HUDEP-2 (cell line): ENCODE results near the gene SLC26A2.

Experiments
- DNase-seq, 76 experiments: peaks; one replicate each; lab custom pipeline; 2025; ENCODE audit not compliant: unreplicated experiment in 76 of 76; lab: John Stamatoyannopoulos, UW

Gene SLC26A2

DNA sequence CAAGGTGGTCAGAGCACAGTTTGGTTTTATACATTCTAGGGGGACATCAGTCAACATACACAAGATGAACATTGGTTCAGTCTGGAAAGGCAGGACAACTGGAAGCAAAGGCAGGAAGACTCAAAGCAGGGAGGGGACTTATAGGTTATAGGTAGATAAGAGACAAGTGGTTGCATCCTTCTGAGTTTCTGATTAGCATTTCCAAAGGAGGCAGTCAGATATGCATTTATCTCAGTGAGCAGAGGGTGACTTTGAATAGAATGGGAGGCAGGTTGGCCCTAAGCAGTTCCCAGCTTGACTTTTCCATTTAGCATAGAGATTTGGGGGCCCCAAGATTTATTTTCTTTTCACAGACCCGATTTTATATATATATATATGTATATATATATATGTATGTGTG lies 67.5 kb downstream of the SLC26A2 start:
- peak in 12 of 76 experiments; percentile 9 to 49 (median 40) for DNase-seq

DNA sequence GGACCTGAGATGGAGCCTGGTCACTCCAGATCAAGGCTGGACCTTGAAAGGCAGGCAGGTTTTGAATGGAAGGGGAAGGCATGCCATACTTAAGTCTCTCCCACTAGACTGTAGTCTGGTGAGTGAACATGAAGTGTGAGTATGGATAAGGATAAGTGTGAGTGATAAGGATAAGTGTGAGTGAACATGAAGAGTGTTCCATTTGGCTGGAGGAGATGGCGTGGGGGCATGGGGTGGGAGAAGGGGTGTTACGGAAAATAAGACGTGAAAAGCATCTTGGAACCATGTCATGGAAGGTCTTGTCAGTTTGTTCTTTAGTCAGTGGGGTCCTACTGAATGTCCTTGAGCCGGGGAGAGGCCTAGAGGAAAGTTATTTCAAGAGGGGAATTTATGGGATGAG lies 72.8 kb downstream of the SLC26A2 start:
- no peak for DNase-seq

DNA sequence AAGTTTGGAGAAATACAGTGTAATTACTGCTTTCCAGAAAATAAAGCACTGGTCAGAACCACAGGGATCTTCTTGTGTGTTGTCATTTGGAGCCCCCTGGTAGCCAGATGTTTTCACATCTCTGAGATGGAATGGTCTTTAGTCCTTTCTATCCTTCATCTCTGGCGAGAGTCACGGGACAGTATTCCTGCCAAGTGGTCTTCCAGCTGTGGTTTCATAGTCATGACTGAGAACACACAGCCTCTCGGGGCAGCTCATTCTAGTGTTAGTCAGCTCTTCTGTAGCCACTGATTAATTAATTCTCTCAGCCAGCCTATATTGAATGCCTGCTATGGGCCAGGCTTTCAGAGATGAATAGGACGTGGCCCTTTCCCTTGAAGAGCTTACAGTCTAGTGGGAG lies 74.1 kb downstream of the SLC26A2 start:
- no peak for DNase-seq

DNA sequence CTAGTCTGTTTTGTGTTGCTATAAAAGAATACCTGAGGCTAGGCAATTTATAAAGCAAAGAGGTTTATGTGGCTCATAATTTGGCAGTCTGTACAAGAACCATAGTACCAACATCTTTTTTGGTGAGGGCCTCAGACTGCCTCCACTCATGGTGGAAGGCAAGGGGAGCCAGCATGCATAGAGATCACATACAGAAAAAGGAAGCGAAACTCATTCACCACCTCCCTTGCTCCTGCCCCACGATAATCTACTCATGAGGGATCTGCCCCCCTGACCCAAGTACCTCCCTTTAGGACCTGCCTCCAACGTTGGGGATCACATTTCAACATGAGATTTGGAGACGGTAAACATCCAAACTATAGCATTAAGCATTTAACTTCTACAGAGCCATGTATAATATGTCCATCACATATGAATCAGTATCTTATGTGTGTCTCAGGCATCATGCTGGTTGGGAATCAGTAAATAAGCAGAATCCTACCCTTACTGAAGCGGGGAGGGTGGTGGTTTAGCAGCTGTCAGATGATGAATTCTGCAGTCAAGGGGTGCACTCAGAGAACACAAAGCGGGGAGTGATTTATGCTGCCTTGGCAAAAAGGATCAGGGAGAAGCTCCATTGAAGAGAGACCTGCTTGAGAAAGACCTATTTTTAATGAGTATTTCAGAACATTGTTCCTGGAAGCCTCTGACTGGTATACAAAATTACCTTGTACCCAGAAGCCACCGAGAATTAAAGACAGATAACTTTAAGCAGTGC lies 74.8 kb downstream of the SLC26A2 start:
- DNase-seq = no peak

DNA sequence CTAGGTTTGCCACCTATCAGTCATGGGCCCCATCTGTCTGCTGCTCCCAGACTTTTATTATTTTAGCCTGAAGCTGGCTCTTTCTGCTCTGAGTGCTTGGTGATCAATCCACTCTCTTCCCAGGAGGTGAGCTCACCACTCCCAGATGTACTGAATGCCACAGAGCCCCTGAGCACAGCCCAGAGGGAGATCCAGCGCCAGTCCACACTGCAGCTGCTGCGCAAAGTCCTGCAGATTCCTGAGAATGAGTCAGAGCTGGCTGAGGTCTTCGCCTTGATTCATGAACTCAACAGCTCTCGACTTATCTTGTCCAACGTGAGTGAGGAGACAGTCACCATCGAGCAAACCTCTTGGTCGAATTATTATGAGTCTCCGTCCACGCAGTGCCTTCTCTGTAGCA lies 76.0 kb downstream of the SLC26A2 start:
- DNase-seq = no peak
